Endothelial cell of umbilical vein (primary cell): ENCODE measurements around the gene STAG1. TPM values are rescaled to one million over a fixed set of nuclear protein-coding genes. Genes with fewer than 3 reads are reported as not detected.

Source experiments
- BruUV-seq: library from RNA; stranded (reverse); fragments of 400-500 nt; replicated peaks from 2 replicates; lab custom pipeline; 2021; lab: Mats Ljungman, UMichigan
- CTCF ChIA-PET: fragments of 300-600, 350-600 bp; sonication (Branson Sonifier 250); formaldehyde crosslinking; loops from one replicate; lab custom pipeline; 2021; ENCODE audit warnings: antibody characterized with exemption, inconsistent platforms; lab: Charles Lee
- POLR2A ChIA-PET: fragments of 300-600, 350-600 bp; sonication (Branson Sonifier 250); formaldehyde crosslinking; loops from one replicate; lab custom pipeline; 2021; ENCODE audit warnings: antibody characterized with exemption, inconsistent platforms; lab: Charles Lee
- DNase-seq: peaks from one replicate; pipeline ENCODE4 v3.0.0-alpha.2; 2011; ENCODE audit warnings: low read depth, low spot score
- FAIRE-seq: peaks from 2 replicates; lab custom pipeline; 2011; peaks lifted over from hg19 to GRCh38; lab: Jason Lieb, UNC
- H2AFZ ChIP-seq: 2 replicates; pipeline ENCODE4 v1.6.0; 2012; ENCODE audit warnings: low read depth, low read length, control low read depth, inconsistent platforms
- H3K27ac ChIP-seq: 2 replicates; pipeline ENCODE4 v1.5.1; 2011; ENCODE audit warnings: low read depth, mild to moderate bottlenecking, control low read depth, low read length, moderate library complexity; ENCODE audit not compliant: insufficient read depth
- H3K27me3 ChIP-seq, 2 experiments: 2 replicates each; pipeline versions ENCODE4 v1.6.0 to v1.6.1; 2011; ENCODE audit warnings: low read length in 2 of 2, mixed read lengths in 1 of 2; ENCODE audit not compliant: control insufficient read depth in 2 of 2, insufficient read depth in 2 of 2
- H3K36me3 ChIP-seq, 2 experiments: 2 replicates in 1 of 2; 3 replicates in 1 of 2; pipeline ENCODE4 v1.5.1; 2011; ENCODE audit warnings: low read length in 2 of 2, mild to moderate bottlenecking in 1 of 2, moderate library complexity in 1 of 2; ENCODE audit not compliant: control insufficient read depth in 2 of 2, insufficient read depth in 2 of 2; ENCODE audit errors: extremely low read depth in 1 of 2
- H3K4me1 ChIP-seq: 3 replicates; pipeline ENCODE4 v1.5.1; 2011; ENCODE audit warnings: mild to moderate bottlenecking, low read length; ENCODE audit not compliant: control insufficient read depth, insufficient read depth; ENCODE audit errors: extremely low read depth
- H3K4me2 ChIP-seq: 2 replicates; pipeline ENCODE4 v1.6.1; 2011; ENCODE audit warnings: low read length, control low read depth, mixed read lengths; ENCODE audit not compliant: insufficient read depth
- H3K4me3 ChIP-seq, 3 experiments: fragments of 200-600 bp in 1 of 3; sonication (generic), shearing (Covaris generic) in 1 of 3; replicated peaks in 1 of 3; 2 replicates each; pipeline ENCODE4 v1.5.1; 2011 to 2016; ENCODE audit warnings: control low read depth in 3 of 3, low read length in 3 of 3, mild to moderate bottlenecking in 2 of 3, inconsistent platforms in 1 of 3, low read depth in 1 of 3, moderate library complexity in 1 of 3; ENCODE audit not compliant: insufficient read depth in 1 of 3
- H3K79me2 ChIP-seq: 2 replicates; pipeline ENCODE4 v1.6.0; 2012; ENCODE audit warnings: low read length, inconsistent platforms; ENCODE audit not compliant: control insufficient read depth, insufficient read depth
- H3K9ac ChIP-seq: replicated peaks from 2 replicates; pipeline ENCODE3; 2011; ENCODE audit warnings: low read length, control low read depth; ENCODE audit not compliant: insufficient read depth; ENCODE audit errors: extremely low read depth
- H3K9me1 ChIP-seq: replicated peaks from 3 replicates; pipeline ENCODE4 v1.6.0; 2011; ENCODE audit warnings: mild to moderate bottlenecking, low read length; ENCODE audit not compliant: control insufficient read depth, insufficient read depth; ENCODE audit errors: extremely low read depth
- H3K9me3 ChIP-seq: replicated peaks from 2 replicates; pipeline ENCODE4 v1.5.1; 2012; ENCODE audit warnings: low read length, inconsistent platforms; ENCODE audit not compliant: control insufficient read depth, insufficient read depth
- H4K20me1 ChIP-seq: replicated peaks from 2 replicates; pipeline ENCODE3; 2011; ENCODE audit warnings: mild to moderate bottlenecking, low read length; ENCODE audit not compliant: control insufficient read depth, insufficient read depth; ENCODE audit errors: extremely low read depth
- CTCF ChIP-seq, 2 donors: IDR thresholded peaks; 1 replicate in 1 of 2; 2 replicates in 1 of 2; pipeline ENCODE4 v1.5.1; 2011; ENCODE audit warnings: low read length in 2 of 2, mild to moderate bottlenecking in 2 of 2, moderate library complexity in 2 of 2, control low read depth in 1 of 2, inconsistent platforms in 1 of 2, low read depth in 1 of 2; ENCODE audit not compliant: insufficient read depth in 1 of 2; ENCODE audit errors: extremely low read depth in 1 of 2
- EZH2 ChIP-seq: IDR thresholded peaks from 2 replicates; pipeline ENCODE4 v1.6.1; 2012; ENCODE audit warnings: borderline replicate concordance, low read depth, mild to moderate bottlenecking, moderate library complexity, low read length, inconsistent platforms; ENCODE audit not compliant: severe bottlenecking
- FOS ChIP-seq: IDR thresholded peaks from 2 replicates; pipeline ENCODE4 v1.6.1; 2011; ENCODE audit warnings: mild to moderate bottlenecking, low read length, moderate library complexity, borderline replicate concordance; ENCODE audit not compliant: insufficient read depth
- GATA2 ChIP-seq: IDR thresholded peaks from 2 replicates; pipeline ENCODE4 v1.7.0; 2011; ENCODE audit warnings: low read depth, mild to moderate bottlenecking, moderate library complexity, mixed read lengths, low read length; ENCODE audit not compliant: insufficient read length, insufficient read depth
- JUN ChIP-seq: IDR thresholded peaks from 2 replicates; pipeline ENCODE4 v1.6.1; 2011; ENCODE audit warnings: borderline replicate concordance, low read depth; ENCODE audit not compliant: insufficient read length, insufficient read depth
- MAX ChIP-seq: IDR thresholded peaks from 2 replicates; pipeline ENCODE4 v1.6.1; 2011; ENCODE audit not compliant: insufficient read depth, insufficient read length
- MYC ChIP-seq: IDR thresholded peaks from one replicate; pipeline ENCODE4 v1.6.1; 2011; ENCODE audit warnings: mild to moderate bottlenecking, low read depth, low read length
- POLR2A ChIP-seq: IDR thresholded peaks from 2 replicates; pipeline ENCODE4 v1.6.1; 2012; ENCODE audit warnings: low read depth, mild to moderate bottlenecking, control low read depth, low read length
- POLR2AphosphoS5 ChIP-seq: IDR thresholded peaks from 2 replicates; pipeline ENCODE4 v1.6.1; 2012; ENCODE audit warnings: low read depth, mild to moderate bottlenecking, control low read depth, low read length, moderate library complexity; ENCODE audit not compliant: insufficient read depth
- dilution Hi-C: fragments of 300-500 bp; cut with MboI; formaldehyde crosslinking; loops from one replicate; pipeline ENCODE4 v1.15.0; 2019; ENCODE audit warnings: low sequenced_read_pairs; ENCODE audit not compliant: extremely low pct_ligation_motif_present
- intact Hi-C: fragments of 100-400 bp; cut with micrococcal nuclease; formaldehyde crosslinking; loops from one replicate; pipeline ENCODE4 v1.10.0; 2022
- polyA plus RNA-seq, 4 experiments: library from polyadenylated mRNA; depleted of rRNA in 3 of 4; stranded (reverse) in 3 of 4; unstranded in 1 of 4; fragments of >200 nt; gene quantifications; 2 replicates each; pipeline versions ENCODE4 v1.2.1 to v1.2.3, GENCODE V29; 2011 to 2012; ENCODE audit warnings: missing spikeins in 1 of 4
- total RNA-seq: library from RNA; stranded (reverse); gene quantifications from 2 replicates; pipeline ENCODE4 v1.2.3, GENCODE V29; 2021

STAG1 gene
- total and polyA plus RNA-seq, 2 donors (not counting 3 experiments of a cell fraction or from before 2014, with no cell fraction given): 7.4 to 42.1 TPM

DNA sequence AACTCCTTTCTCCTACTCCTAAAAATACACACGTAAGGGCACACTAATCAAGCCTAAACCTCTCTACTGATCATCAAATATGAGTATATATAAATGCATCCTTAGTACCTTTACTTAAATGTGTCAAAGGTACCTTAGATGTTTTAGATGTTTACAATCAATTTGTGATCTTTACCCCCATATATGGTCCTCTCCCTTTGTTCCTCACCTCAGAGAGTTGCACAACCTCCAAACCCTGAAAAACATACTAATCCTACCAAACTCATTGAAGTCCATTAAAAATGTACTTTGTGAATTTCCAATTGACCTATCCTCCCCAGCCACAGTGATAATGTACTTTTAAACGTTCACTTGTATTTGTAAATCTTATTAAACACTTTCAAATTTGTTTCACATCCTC lies 249.1 kb downstream of the STAG1 start:
- FAIRE-seq: no peak
- ChIA-PET POLR2A (no interaction called here), CTCF (no interaction called here)

More for the DNA sequence above, 249.1 kb downstream of the STAG1 start:
- Histone ChIP-seq H3K79me2 (no peaks in the 10 kb centered on the region), H3K27me3 (no peaks in the 10 kb centered on the region), H3K9ac (no peak overlapping the region), H3K9me1 (no peaks in the 10 kb centered on the region), H3K27ac (no peak overlapping the region), H3K4me2 (no peak overlapping the region), H3K36me3 (peaks cover 0 to 4% of the 10 kb centered on the region in 2 experiments), H4K20me1 (no peaks in the 10 kb centered on the region), H3K4me1 (no peaks in the 10 kb centered on the region), H3K9me3 (no peaks in the 10 kb centered on the region), H2AFZ (no peak overlapping the region), H3K4me3 (no peak overlapping the region)
- TF ChIP-seq CTCF (IDR thresholded peaks at IDR 0.05; ENCODE audit: extremely low read depth in 1 of 2, insufficient read depth in 1 of 2, low read depth in 1 of 2, low read length in 2 of 2): no peak
- TF ChIP-seq JUN: no peak
- no peak for TF ChIP-seq MYC
- no peak for TF ChIP-seq EZH2
- TF ChIP-seq POLR2A: no peak
- no peak for TF ChIP-seq GATA2
- TF ChIP-seq POLR2AphosphoS5: no peak
- TF ChIP-seq MAX: no peak
- TF ChIP-seq FOS: no peak
- intact Hi-C loops: no loop called here
- dilution Hi-C loops: no loop called here
- BruUV-seq: no TSS peak
- DNase-seq: no peak
